COLO829 (cell line): ENCODE results near the gene BANP.
"Not testable (repeated sequence)": the region's sequence is repeated elsewhere in the genome, so short reads cannot be mapped to it uniquely, and the experiment has no call there.

Source experiments
- DNase-seq: peaks from one replicate; pipeline ENCODE4 v3.0.0; 2012; ENCODE audit warnings: low spot score

BANP gene

DNA sequence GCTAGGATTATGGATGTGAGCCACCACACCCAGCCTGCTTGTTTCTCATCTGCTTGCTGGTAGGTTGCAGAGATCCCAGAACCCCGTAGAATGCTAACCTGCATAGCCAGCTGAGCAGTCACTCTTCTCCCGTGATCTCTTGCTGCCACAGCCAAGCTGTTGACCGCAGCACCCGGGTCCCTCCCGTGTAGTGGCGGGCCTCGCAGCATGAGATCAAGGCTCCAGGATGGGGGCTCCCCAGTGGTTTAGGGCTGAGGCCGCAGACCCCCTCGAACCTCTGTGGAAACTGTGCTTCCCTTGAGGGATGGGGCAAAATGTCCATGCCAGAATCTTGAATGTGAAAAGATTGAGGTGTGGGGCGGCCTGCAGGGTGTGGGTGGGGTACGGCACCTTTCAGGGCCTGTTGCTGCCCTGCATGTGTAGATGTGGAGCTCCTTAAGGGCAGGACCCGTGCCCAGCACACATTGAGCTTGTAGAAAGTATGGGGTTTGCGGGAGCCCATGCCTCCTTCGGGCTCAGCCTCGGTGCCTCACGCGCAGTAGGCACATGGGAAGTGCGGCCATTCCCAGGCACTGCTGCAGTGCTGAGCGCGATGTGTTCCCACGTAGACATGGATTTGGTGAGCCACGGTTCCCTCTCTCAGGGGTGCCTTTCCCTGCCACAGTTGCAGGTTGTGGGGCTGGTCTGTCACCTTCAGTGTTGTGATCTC lies 99.9 kb downstream of the BANP start:
- no peak for DNase-seq

GRCh38 chr16:88052661-88053060 lies 101.4 kb downstream of the BANP start:
- no peak for DNase-seq

- DNase-seq = not testable (repeated sequence)
Observed at GRCh38 chr16:88053479-88053878, 102.2 kb downstream of the BANP start.

DNA sequence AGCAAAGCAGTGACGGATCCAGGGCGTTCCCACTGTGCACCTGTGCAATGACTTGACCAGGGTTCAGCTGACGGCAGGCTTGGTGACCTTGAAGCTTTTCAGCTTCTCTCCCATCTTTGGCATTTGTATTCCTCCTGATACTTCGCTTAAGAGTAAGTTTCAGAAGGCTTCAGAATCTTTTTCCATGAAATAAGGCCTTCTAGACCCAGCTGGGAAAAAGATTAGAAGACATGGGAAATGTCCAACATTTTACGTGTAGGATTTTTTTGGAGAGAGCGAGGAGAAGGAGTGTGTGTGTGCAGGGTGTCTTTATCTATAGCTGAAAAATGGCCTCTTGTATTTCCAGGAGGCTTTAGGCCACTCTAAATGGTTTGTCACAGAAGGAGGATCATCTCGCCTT lies 104.1 kb downstream of the BANP start:
- no peak for DNase-seq

DNA sequence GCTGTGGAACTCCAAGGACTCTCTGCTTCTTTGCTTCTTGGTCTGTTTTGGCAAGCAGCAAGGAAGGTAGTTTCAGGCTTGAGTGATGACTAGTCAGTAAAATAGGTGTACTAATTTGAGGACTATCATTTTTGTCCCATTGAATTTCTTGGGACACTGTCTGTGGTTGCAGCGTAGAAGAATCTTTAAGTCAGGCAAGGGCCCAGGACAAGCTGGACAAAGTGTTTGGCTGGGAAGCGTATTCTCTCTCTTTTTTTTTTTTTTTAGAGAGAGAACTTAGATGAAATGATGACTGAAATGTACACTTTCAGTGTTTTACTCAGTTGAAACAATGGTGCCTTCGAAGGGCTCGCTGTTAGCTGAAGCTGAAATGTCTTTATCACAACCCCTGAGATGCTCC lies 105.0 kb downstream of the BANP start:
- no peak for DNase-seq

DNA sequence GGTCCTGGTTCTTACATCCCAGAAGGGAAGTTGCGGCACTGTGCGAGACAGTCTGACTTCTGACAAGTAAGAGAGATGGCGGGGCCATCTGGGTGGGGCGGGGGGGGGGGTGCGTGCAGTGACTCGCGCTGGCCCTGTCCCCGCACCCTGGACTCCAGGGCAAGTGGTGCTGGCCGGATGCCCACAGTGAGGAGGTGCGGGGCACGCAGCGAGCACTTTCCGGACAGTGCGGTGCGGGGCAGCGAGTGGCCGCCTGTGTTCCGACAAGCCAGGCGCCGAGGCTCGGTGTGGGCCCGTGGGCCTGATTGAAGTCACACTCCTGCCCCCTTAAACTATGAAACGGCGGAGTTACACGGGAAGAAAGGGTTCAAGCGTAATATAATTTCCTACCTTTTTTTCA lies 106.4 kb downstream of the BANP start:
- DNase-seq = no peak

DNA sequence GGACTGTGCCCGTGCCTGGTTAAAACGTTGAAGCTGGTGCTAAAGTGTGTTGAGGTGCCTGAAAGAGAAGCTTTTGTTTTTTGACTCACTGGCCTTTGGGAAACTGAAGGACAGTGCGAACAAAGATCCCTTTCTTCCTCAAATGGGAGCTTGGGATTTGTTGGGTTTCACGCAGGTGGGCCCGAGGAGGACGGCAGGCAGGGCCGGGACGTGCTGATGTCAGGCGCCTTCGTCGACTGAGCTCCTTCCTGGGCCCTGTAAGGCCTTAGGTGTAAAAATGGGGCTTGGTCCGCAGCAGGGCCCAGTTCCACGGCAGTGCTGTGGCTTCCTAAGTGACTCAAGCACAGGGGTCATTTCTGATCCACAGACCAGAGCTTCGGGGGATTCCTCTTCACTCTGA lies 106.9 kb downstream of the BANP start:
- DNase-seq = peak; percentile 7

GRCh38 chr16:88058817-88059216 lies 107.6 kb downstream of the BANP start:
- no peak for DNase-seq

- no peak for DNase-seq
Observed at GRCh38 chr16:88059701-88060386, 108.6 kb downstream of the BANP start.

DNA sequence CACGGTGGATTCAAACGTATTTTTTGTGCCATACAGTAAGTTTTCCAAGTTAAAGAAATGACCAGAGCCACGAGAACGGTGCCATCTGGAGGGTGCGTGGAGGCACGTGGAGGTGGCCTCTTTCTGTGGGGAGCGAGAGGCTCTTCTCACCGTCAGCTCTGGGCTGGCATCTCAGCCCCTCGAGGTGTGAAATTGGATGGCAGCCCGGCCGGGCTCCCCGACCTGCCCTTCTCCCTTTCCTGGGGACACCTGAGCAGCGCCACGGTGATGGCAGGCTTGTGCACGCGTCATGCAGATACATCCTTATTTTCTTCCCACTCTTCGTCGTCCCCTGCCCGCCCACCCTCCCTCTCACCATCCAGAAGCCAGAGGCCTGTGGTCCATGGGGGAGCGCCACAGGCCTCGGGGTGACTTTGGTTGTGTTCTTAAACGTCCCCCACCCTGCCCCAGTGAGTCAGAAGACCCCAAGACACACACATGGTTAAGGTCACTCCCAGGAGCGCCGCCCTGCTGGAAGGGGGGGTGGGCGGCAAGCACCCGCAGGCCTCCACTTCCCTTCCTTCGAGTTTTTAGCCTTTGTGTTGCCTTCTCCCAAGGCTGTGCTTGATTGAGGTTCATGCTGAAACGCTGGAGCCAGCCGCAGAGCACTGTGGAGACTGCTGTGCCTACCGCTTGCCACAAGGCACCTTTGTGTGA lies 109.4 kb downstream of the BANP start:
- DNase-seq = no peak

- no peak for DNase-seq
Observed at GRCh38 chr16:88061346-88062110, 110.3 kb downstream of the BANP start.

DNA sequence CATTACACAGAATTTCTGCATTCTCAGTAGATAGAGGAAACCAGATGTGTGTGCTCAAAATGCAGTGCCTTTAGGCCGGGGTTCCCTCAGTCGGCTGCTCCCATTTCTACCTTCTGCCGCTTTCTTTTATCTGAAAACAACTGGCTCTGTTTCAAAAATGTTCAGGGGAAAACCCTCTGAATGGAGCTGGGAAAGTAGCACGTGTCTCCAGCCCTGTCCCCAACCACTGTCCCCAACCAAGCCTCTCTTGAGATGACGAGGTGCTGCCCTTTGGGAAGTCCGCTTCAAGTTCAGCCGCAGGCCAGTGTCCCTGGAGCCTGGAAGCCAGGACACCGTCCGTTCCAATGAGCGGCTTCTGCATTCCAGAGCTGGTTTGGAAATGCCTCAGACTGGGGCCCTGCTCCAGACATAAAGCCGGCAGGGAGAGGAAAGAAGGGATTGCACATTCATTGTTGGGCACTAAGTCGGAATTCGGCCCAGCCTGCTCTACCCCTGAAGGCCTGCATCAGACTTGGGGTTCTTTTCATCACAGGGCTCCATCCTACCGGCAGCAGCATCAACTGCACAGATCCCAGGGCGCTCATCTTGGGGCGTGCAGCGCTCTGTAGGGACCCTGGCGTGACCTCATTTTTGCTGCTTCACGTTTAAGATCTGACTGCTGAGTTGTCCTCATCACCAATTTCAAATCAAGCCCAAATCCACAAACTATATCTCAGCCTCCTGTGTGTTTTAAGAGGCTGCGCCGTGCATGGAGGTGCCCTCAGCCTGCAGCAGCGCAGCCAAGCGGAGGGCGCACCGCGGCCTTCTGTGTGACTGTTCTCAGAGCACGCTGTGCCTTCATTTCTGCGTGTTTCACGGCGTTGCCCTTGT lies 111.3 kb downstream of the BANP start:
- DNase-seq = no peak

DNA sequence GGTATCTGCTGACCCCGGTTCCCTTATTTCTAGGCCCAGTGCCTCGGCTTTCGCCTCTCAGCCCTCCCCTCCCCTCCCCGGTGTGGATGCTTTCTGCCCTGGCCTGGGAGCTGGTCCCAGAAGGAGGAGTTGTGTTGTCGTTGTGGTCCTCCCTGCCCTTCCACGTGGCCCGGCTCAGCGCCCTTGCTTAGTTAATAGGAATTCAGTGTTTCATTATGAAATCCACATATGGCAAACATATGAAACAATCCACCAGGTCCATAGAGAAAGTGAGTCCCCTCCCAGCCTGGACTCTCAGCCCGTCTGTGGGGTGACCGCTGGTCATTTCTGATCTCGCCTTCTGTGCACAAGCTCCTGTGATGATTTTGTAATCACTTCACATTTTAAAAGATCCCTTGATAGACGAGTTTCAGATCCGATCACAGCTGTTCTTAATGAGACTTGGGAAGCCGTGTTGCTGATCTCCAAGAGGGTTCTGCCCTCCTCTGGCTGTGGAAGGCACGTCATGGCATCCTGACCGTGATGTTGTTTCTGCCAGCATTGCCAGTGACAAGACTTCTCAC lies 112.1 kb downstream of the BANP start:
- no peak for DNase-seq

GRCh38 chr16:88064011-88064888 lies 113.0 kb downstream of the BANP start:
- no peak for DNase-seq

GRCh38 chr16:88064889-88065746 lies 113.9 kb downstream of the BANP start:
- DNase-seq = no peak

DNA sequence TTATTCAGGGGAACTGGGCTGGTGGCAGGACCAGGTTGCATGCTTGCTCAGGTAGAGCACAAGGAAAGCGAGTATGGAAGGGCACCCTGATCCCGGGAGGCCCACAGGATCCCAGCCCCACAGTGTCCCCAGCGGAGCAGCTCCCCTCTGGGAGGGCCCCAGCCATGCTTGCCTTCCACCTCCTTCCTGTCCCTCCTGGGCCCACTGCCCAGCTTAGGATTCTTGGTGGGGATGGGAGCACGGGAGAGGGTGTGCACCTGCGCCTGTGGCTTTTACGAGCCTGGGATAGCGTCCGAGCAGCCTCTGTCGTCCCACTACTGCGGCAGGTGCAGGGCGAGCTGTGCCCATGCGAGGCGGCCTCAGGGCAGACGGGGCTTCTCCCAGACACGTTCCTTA lies 114.5 kb downstream of the BANP start:
- no peak for DNase-seq

GRCh38 chr16:88066234-88066633 lies 115.0 kb downstream of the BANP start:
- DNase-seq = no peak

- no peak for DNase-seq
Observed at GRCh38 chr16:88066680-88067529, 115.7 kb downstream of the BANP start.
